ENCODE results near the gene HSFX1.
"Not testable (repeated sequence)": the region's sequence is repeated elsewhere in the genome, so short reads cannot be mapped to it uniquely, and the experiment has no call there.

The HSFX1 gene, protein sequence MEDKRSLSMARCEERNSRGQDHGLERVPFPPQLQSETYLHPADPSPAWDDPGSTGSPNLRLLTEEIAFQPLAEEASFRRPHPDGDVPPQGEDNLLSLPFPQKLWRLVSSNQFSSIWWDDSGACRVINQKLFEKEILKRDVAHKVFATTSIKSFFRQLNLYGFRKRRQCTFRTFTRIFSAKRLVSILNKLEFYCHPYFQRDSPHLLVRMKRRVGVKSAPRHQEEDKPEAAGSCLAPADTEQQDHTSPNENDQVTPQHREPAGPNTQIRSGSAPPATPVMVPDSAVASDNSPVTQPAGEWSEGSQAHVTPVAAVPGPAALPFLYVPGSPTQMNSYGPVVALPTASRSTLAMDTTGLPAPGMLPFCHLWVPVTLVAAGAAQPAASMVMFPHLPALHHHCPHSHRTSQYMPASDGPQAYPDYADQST

DNA sequence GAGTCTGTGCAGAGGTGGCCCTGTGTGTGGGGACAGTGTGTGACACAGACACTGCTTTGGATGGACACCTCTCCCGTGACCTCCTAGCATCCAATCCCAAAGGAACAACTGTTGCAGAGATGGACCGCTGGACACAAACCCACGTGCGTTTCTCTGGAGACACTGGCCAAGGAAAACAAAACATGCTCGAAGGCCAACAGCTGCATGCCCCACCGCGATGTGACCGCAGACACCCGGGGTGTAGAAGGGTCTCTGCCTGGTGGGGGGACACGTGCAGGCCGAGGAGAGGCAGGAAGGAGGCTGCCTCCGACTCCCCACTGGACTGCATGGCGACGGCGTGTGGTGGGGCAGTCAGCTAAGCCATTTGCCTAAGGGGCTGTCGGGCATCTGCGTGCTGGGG lies at the start of gene HSFX1:
Gene HSFX1, plus strand, starts transcription at position 301 of the 400 bp plus-strand sequence. CDS start 614 bp downstream, outside the sequence.
- not testable (repeated sequence) for DNase-seq

DNA sequence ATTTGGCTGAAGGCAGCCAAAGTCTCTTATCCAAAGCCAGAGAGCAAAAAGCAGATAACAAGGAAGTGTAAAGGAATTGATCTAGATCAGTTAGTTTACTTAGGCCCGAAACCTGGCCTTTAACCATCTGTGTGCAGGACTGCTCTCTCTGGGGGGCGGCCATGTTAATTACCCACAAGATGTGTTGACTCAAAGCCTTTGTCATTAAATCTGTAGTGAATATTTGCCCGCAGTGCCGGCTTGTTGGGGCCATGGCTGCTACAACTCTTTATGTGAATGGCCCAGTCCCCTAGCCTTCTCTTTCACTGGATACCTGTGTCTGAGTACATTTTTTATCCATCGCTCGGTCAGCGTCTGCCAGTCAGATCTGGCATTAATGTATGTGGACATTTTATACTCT lies 46.6 kb upstream of the HSFX1 start:
- not testable (repeated sequence) for DNase-seq

DNA sequence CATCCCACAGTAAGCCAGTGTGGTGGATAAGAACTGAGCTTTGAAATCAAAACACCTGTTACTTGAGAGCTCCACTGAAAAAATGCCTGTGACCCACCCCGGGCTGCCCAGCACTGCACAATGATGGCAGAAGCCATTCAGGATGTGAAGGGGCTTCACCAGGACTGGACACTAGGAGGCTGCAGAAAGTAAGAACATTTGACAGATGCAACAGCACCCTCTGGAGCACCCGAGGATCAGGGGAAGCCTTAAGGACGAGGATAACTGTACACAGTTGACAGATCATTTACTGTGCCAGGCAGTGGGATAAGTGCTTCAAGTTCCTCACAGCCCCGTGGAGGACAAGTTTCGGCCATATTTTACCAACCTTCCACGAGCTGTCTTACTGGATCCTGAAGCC lies 31.6 kb upstream of the HSFX1 start:
- not testable (repeated sequence) for DNase-seq

DNA sequence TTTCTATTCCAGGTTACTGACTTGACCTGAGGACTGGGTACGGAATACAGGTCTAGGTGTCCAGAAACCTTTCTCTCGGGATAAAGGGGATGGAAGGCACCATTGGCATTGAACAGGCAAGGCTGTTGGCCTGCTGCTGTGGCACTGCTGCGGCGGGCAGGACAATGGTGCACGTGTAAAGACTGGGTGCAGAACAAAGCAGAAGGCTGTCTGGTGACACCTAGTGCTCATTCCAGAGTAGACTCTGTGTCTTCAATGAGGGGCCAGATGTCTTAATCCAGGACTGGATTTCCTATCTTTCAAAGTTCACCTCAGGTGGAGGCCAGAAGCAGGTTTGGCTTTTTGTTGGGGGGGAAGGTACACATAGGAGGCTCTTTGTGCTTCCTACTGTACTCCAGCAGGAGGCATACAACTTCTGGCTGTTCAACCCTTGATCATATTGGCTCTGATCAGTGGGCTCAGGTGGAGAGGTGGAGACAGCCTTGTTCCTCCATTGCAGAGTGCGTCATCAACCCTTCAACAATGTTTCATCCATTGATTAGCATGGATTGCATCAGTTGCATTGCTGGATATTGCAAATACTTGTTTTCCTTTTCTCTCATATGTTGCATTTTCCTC lies 27.4 kb upstream of the HSFX1 start:
- DNase-seq = not testable (repeated sequence)

DNA sequence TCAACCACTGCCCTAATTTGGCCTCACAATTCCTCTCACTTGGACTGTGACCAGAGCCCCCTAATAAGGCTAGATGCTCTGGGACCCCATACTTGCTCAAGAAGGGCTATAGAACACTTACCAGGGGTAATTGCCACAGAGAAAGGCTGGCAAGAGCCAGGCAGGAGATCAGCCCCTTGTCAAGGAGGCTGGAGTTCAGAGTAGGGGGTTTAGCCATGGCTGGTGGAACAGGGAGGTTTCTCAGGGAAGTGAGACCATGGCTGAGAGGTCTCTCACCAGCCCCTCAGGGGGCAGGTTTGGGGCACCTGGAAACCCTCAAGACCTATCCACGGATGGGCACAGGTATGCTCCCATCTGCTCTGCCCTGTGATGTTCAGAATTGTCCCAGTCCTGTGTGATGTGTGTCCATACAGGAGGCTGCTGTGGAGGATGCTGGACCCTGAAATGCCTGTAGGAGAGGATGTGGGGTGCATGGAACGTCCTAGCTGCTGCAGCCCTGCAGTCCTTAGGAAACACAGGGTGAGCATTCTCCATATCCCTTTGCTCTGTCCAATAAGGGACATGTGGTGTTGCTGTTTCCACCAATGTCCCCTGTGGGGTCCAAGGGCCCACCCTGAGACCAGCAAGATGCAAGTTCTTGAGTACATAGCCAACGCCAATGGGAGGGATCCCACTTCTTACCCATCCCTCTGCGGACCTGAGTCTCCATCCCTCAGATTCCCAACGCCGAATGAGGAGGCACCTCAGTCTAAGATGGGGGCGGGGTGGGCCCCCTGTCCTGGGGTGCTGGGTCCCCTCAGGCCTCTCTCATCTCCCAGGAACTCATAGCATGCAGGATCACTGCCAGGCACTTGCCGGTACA lies 16.4 kb upstream of the HSFX1 start:
- DNase-seq = no peak

DNA sequence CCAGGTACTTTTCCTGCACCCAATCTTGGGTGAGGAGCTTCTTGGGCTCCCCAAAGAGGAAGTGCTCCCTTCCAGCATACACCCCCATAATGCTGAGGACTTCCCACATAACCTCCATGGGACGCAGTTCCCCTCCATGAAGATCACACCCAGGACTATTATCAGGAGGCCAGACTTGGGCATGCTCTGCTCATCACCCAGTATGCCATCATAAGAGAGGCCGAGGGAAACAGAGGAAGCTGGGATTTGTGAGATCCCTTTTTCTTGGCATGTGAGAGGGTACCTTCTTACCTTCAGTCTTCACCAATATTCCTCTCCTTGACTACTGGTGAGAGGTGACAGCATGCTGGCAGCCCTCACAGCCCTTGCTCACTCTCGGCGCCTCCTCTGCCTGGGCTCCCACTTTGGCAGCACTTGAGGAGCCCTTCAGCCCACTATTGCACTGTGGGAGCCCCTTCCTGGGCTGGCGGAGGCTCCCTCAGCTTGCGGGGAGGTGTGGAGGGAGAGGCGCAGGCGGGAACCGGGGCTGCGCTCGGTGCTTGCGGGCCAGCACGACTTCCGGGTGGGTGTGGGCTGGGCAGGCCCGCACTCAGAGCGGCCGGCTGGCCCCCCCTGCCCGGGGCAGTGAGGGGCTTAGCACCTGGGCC lies 15.7 kb upstream of the HSFX1 start:
- DNase-seq = no peak

DNA sequence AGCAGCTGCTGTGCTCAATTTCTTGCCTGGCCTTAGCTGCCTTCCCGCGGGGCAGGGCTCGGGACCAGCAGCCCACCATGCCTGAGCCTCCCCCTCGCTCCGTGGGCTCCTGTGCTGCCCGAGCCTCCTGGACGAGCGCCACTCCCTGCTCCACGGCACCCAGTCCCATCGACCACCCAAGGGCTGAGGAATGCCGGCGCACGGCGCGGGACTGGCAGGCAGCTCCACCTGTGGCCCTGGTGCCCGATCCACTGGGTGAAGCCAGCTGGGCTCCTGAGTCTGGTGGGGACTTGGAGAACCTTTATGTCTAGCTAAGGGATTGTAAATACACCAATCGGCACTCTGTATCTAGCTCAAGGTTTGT lies 15.2 kb upstream of the HSFX1 start:
- not testable (repeated sequence) for DNase-seq

DNA sequence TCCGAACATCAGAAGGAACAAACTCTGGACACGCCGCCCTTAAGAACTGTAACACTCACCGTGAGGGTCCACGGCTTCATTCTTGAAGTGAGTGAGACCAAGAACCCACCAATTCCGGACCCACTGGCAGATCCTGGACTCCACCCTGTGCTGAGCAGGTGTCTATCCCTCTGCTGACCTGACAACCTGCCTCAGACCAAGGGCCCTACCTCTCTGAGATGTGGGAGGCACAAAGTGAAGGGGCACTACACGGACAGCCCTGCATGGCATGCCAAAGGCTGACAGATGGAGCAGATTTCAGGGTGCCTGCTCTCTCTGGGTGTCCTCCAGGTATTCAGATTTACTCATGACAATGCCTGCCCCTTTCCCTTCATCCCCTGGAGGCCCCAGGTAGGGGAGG lies 14.0 kb upstream of the HSFX1 start:
- DNase-seq = no peak

DNA sequence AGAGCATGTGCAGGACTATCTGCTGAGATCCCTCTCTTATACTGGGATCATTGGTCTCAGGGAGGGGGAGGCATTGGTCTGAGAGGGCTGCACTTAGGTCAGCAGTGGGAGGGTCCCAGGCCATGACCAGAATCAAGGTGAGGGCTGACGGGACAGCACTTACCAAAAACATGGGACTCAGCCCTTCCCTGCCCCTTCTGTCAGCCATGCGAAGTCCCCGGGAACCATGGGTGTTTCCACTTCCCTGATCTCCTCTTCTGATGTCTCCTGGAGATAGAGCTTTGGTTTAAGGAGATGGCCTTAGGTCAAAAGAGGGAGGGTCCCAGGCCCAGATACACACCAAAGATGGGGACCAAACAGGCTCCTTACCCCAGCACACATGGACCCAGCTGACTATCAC lies 12.9 kb upstream of the HSFX1 start:
- no peak for DNase-seq

DNA sequence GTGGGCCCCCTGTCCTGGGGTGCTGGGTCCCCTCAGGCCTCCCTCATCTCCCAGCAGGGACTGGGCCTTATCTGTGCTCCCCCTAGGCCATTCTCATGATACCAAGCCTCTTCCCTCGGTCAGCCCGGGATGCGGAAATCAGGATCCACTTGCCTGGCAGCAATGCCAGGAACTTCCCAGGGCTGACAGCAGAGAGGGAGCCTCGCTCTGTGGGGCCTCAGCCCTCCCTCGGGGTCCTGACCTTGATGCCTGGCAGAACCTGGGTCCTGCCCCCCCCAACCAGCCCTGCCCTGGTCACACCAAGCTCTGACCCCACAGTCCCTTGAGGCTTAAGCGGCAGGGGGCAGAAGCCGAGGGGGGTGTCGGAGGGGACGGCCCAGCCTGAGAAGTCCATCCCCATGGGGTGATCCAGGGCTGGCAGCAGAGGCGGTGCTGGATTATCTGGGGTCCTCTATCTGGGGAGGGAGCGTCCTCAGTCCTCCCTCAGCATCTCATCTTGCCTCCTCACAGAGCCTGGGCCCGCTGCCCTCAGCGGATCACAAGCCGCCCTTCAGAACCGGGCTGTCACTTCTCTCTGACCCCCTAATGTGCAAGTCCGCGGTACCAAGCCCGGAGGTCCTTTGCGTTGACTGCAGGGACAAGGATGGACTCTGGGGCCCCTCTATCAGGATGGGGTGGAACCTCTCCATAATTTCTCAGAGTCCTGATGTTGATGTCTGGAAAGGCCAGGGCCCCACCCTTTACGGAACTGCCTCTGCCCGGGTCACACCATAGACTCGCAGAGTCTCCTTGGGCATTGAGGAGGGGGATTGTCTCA lies 11.8 kb upstream of the HSFX1 start:
- DNase-seq = not testable (repeated sequence)

DNA sequence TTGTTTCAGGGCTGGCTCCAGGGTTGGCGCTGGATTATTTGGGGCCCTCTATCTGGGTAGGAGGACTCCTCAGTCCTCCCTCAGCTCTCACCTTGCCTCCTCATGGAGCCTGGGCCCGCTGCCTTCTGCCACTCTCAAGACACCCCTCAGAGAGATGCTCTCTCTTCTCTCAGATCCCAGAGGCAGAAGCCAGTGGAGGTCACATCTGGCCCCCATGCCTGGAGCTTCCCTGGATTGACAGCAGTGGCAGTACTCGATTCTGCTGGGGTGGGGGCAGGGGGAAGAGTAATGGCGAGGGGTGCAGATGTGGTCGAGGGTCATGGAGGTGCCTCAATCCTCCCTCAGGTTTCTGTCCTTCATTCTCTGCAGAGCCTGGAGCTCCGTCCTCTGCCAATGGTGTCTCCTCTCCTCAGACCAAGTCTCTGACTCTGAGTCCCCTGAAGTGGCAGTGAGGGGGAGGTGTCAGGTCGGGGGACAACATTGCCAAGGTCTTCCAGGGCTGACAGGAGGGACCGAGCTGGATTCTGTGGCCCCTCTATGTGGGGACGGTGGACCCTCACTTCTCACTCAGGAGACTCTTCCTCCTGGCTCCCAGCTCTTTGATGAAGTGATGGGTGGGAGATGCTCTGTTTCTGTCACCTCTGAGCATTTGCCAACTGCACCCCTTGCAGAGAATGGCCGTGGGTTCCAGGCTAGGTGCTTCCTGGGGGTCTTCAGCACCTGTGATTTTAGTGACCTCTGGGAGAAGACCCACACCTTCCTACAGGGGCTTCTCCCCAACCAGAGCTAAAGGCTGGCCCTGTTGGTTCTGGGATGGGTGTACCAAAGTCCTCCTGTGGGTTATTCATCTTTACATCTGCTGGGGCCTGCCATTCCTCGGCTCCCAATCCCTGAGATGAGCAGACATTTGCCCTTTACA lies 10.9 kb upstream of the HSFX1 start:
- no peak for DNase-seq

DNA sequence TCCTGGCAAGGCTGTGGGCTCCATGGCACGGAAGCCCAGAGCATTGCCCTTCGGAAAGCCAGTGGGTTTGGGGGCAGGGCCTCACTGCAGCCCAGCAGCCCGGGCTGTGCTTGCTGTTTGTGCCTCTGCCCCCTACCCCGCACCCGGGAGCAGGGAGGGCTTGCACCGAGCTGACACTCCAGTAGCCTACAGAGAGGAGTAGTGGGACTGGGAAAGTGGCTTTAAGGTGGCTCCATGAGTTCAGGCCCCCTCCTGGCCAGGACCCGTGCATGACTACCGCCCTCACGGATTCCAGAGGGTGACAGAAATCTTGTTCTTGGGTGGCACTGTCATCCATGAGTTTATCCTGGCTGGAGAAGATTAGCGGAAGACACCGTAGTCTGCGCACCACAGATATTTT lies 3.5 kb upstream of the HSFX1 start:
- not testable (repeated sequence) for DNase-seq

DNA sequence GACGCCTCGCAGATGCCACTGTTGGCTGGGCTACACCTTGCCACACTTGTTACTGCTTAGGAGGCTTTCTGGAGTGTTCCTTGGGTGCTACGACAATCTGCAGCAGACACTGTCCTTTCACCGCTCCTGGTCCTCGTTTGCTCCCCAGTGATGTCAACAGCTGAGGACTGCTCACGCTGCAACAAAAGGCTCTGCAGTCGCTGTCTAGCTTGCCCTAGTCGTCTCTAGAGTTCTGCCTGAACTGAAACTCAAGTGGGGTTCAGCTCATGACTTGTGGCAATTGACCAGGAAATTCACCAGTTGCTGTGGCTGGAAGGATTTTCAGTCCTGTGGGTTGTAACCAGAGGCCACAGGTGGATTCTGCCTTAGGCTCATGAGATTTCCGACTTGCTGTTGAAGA lies 842 bp upstream of the HSFX1 start:
- not testable (repeated sequence) for DNase-seq

DNA sequence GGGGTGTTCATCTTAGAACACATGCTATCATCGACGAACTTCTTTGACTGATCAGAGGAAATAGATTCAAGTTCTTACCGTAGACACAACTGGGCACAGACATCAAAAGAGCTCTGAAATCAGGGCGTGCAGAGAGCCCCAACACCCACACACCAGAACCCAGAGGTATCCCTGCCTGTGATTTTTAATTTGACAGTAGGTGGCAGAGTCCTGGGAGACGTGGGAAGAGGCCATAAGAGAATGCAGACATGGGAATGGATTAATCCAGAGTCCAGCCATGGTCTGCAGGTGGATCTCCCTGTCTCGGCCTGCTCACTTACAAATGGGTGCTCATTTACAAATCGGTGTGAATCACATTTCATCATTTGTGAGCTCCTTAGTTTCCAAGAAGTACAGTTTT lies 4.1 kb downstream of the HSFX1 start:
- not testable (repeated sequence) for DNase-seq

DNA sequence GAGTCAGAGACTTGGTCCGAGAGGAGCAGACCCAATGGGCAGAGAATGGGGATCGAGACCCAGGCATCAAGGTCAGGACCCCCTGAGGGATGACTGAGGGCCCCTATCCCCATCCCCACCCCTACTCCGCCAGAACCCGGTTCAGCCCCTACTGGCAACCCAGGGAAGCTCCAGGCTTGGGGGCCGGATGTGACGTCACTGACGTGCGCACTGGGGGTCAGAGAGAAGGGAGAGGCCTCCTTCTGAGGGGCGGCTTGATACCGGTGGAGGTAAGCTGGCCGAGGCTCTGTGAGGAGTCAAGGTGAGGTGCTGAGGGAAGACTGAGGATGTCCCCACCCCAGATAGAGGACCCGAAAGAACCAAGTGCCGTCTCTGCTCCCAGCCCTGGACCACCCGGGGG lies 7.9 kb downstream of the HSFX1 start, which contains the start of gene MAGEA9:
Gene MAGEA9, plus strand, starts transcription at position 204 of the 400 bp plus-strand sequence. CDS start 4,281 bp downstream, outside the sequence.
- not testable (repeated sequence) for DNase-seq

DNA sequence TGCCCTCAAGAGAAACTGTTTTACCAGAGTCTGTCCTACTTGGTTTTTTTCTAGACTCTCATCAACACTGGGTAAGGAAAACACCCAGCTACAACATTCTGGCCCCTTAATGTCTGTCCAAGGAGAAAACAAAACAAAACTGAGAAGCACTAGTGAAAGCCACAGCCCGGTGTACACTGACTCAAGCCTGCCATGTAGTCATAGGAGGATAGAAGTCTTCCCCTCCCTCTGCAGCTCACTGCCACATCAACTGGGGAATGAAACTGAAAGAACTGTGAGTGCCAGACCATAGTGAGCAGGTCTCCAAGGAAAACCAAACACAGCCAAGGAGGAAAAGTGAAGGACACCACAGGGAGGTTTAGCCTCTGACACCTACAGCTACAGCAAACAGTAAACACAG lies 21.7 kb downstream of the HSFX1 start:
- DNase-seq = not testable (repeated sequence)

DNA sequence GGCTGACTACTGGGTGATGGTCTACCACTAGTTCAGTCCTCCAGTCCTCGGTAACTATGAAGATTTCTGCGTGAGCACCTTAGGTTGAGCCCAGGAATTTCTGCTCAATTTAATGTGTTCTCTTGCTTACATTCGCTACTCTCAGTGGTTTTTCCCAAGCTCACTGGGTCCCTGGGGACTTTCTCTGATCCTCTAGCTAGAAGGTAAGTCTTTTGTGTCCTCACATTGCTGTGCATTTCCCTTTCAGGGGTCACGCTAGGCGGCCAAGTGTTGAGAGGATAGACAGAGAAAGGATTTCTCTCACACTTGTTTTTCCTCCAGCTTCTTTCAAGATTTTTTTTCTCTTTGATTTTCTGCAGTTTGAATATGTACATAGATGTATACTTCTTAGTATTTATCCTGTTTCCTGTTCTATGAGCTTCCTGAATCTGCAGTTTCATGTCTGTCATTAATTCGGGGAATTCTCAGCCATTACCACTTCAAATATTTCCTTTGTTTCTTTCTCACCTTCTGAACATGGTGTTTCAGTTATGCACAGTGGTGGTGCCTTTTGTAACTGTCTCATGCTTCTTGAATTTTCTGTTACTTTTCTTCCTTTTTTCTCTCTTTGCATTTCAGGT lies 25.3 kb downstream of the HSFX1 start:
- DNase-seq = no peak

DNA sequence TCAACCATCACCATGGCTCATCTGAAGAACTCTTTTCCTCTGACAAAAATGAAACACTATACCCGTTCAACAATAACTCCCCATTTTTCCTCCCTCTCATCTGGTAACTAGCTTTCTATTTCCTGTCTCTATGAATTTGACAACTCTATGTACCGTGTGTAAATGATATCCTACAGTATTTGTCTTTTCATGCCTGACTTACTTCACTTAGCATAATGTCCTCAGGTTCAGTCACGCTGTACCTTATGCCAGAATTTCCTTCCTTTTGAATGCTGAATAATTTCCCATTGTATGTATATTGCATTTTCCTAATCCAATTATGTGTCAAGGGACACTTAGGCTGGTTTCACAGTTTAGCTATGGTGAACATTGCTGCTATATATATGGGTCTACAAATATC lies 26.1 kb downstream of the HSFX1 start:
- no peak for DNase-seq

DNA sequence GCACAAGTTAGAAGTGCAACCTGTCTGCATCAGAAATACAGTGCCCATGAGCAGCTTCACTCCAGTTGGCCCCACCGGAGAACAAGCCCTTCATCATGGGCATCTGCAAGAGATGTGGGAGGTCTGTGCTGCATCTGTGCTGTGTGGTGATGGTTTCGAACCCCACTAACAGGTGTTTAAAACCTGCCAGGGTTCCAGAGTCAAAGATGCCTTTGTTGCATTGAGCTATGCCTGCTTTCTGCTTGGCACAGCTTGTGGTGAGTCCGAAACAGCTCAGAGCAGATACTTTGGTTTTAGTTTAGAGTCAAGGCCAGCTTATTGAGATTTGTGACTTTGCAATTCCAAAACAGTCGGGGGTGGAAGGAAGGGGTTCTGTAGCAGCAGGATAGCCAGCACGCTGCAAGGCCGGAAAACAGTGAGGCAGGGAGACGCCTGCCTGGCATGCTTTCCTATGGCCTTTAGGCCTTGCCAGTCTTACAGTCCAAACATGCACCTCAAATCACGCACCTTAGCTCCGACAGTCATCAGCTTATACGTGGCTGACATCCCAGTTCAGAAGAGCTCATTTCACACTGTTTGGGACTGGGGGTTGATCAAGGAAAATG lies 29.7 kb downstream of the HSFX1 start:
- DNase-seq = no peak

DNA sequence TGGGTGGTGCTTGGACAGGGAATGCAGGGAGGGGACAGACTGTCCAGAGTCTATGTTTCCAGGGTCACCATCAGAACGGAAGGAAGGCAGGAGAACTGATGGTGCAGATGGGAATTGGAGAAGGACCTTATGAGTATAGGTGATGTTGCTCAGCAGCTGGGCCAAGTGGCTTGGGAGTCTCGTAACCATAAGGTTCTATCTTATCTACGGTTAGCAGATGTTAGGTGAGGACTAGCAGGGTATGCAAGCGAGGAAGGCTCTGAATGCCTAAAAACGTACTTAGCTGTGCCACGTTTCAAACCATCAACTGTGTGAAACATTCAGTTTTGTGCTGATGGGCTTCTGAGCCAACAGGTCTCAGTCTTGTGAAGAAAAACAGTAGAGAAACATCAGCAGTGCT lies 30.2 kb downstream of the HSFX1 start:
- DNase-seq = no peak

All from NCI-H748 treated with DMSO at 0.1 percent for 48 hours (cell line).